Adrenal gland (tissue), 5 donors: ENCODE measurements around the gene TBC1D22A.

Experiments used
- CTCF ChIP-seq, 6 experiments: fragments of 450-650 bp in 4 of 6; fragments of 200-600 bp in 2 of 6; sonication (generic) in 1 of 6; IDR thresholded peaks; 1 replicate in 5 of 6; 2 replicates in 1 of 6; pipeline versions ENCODE4 v1.5.1 to v1.8.0; 2016 to 2021; ENCODE audit warnings: antibody characterized with exemption in 6 of 6, mild to moderate bottlenecking in 2 of 6, moderate library complexity in 1 of 6
- POLR2A ChIP-seq, 2 donors: fragments of 450-650 bp; IDR thresholded peaks; one replicate each; pipeline ENCODE4 v1.6.1; 2017; ENCODE audit warnings: antibody characterized with exemption in 2 of 2, mild to moderate bottlenecking in 2 of 2, moderate library complexity in 1 of 2
- donor health status: DM: no; HTN: no; CAD: no.

DNA sequence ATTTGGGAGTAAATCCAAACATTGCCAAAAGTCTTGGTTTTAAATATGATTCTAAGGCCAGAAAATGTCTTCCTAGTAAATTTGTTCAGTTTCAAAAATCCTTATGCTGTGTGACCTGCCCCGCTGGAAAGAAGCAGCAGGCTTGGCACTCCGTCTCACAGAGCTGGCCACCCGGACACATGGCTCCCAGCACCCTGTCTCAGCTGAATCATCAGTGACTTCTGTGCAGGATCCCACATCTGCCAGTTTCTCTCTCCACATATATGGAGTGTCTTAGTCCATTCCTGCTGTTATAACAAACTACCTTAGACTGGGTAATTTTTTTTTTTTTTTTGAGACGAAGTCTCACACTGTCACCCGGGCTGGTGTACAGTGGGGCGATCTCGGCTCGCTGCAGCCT, 356.7 kb downstream of the TBC1D22A start:
- TF ChIP-seq POLR2A (IDR thresholded peaks at IDR 0.05) (no peak), CTCF (IDR thresholded peaks at IDR 0.05) (no peak)
